OCI-LY7 (cell line): Measurements from ENCODE around the gene ARFGAP1. TPM values are rescaled to one million over a fixed set of nuclear protein-coding genes. Genes with fewer than 3 reads are reported as not detected.

ENCODE experiments used
- BruUV-seq: library from RNA; stranded (reverse); fragments of 400-500 nt; replicated peaks from 2 replicates; lab custom pipeline; 2021; lab: Mats Ljungman, UMichigan
- CTCF ChIA-PET: fragments of 300-600 bp; sonication (Branson Sonifier 250); formaldehyde crosslinking; loops from one replicate; lab custom pipeline; 2022; ENCODE audit warnings: antibody characterized with exemption; ENCODE audit not compliant: unreplicated experiment; lab: Charles Lee
- POLR2A ChIA-PET: fragments of 300-600 bp; sonication (Branson Sonifier 250); formaldehyde crosslinking; loops from one replicate; lab custom pipeline; 2022; ENCODE audit warnings: antibody characterized with exemption; lab: Charles Lee
- DNase-seq: peaks from one replicate; pipeline ENCODE4 v3.0.0-alpha.2; 2015; ENCODE audit warnings: low spot score
- H2AFZ ChIP-seq: fragments of 200-600 bp; sonication (generic), shearing (Covaris generic); 2 replicates; pipeline ENCODE4 v1.6.1; 2014; ENCODE audit warnings: mild to moderate bottlenecking, antibody characterized with exemption, low read length, moderate library complexity
- H3K27ac ChIP-seq: fragments of 200-600 bp; sonication (generic); 2 replicates; pipeline ENCODE4 v1.5.1; 2014; ENCODE audit warnings: mixed run types, low read depth, mild to moderate bottlenecking, moderate library complexity, low read length, inconsistent platforms; ENCODE audit not compliant: poor library complexity, severe bottlenecking
- H3K36me3 ChIP-seq: fragments of 200-600 bp; sonication (generic); 2 replicates; pipeline ENCODE4 v1.6.1; 2014; ENCODE audit warnings: mild to moderate bottlenecking, antibody characterized with exemption, low read length, moderate library complexity, mixed read lengths; ENCODE audit not compliant: insufficient read depth
- H3K4me1 ChIP-seq: fragments of 200-600 bp; sonication (generic); 2 replicates; pipeline ENCODE4 v1.5.1; 2014; ENCODE audit warnings: mild to moderate bottlenecking, low read length; ENCODE audit not compliant: insufficient read depth, poor library complexity, severe bottlenecking
- H3K4me2 ChIP-seq: fragments of 200-600 bp; sonication (generic); 2 replicates; pipeline ENCODE4 v1.6.1; 2014; ENCODE audit warnings: mild to moderate bottlenecking, low read length
- H3K4me3 ChIP-seq: fragments of 200-600 bp; sonication (generic); 2 replicates; pipeline ENCODE4 v1.5.1; 2014; ENCODE audit warnings: mild to moderate bottlenecking, low read depth, low read length; ENCODE audit not compliant: poor library complexity, severe bottlenecking
- H3K79me2 ChIP-seq: fragments of 200-600 bp; sonication (generic); 2 replicates; pipeline ENCODE4 v1.6.1; 2016; ENCODE audit warnings: low read depth, mild to moderate bottlenecking, low read length, moderate library complexity, mixed read lengths; ENCODE audit not compliant: insufficient read depth
- H3K9me2 ChIP-seq: fragments of 200-600 bp; sonication (generic); 2 replicates; pipeline ENCODE4 v1.6.1; 2016; ENCODE audit warnings: mild to moderate bottlenecking, low read length, mixed read lengths; ENCODE audit not compliant: insufficient read depth
- H3K9me3 ChIP-seq: fragments of 200-600 bp; sonication (generic); 2 replicates; pipeline ENCODE4 v1.6.1; 2014; ENCODE audit warnings: mild to moderate bottlenecking, mixed run types, low read length, mixed read lengths
- H4K20me1 ChIP-seq: fragments of 200-600 bp; sonication (generic); 2 replicates; pipeline ENCODE4 v1.6.1; 2014; ENCODE audit warnings: mild to moderate bottlenecking, antibody characterized with exemption, low read length, moderate library complexity, mixed read lengths; ENCODE audit not compliant: insufficient read depth
- CTCF ChIP-seq: fragments of 200-600 bp; sonication (generic); conservative IDR thresholded peaks from 2 replicates; pipeline ENCODE4 v1.5.1; 2014; ENCODE audit warnings: mild to moderate bottlenecking, antibody characterized with exemption, low read length, moderate library complexity, mixed read lengths
- EZH2phosphoT487 ChIP-seq: fragments of 200-600 bp; sonication (generic); IDR thresholded peaks from 2 replicates; pipeline ENCODE4 v1.6.1; 2018; ENCODE audit warnings: low read depth, borderline replicate concordance, mild to moderate bottlenecking, mixed run types, antibody characterized with exemption, low read length, moderate library complexity, mixed read lengths
- intact Hi-C: fragments of 100-400 bp; cut with micrococcal nuclease; formaldehyde crosslinking; loops from one replicate; pipeline ENCODE4 v1.10.0; 2022; ENCODE audit not compliant: unreplicated experiment
- total RNA-seq, 2 experiments: library from RNA; depleted of rRNA in 1 of 2; stranded (reverse); fragments of >200 nt in 1 of 2; shearing (Covaris generic) in 1 of 2; gene quantifications; 2 replicates each; pipeline ENCODE4 v1.2.3, GENCODE V29; 2014 to 2022

Gene ARFGAP1
- total RNA-seq, 2 experiments from 2014 or later: 57.9 to 105 TPM

DNA sequence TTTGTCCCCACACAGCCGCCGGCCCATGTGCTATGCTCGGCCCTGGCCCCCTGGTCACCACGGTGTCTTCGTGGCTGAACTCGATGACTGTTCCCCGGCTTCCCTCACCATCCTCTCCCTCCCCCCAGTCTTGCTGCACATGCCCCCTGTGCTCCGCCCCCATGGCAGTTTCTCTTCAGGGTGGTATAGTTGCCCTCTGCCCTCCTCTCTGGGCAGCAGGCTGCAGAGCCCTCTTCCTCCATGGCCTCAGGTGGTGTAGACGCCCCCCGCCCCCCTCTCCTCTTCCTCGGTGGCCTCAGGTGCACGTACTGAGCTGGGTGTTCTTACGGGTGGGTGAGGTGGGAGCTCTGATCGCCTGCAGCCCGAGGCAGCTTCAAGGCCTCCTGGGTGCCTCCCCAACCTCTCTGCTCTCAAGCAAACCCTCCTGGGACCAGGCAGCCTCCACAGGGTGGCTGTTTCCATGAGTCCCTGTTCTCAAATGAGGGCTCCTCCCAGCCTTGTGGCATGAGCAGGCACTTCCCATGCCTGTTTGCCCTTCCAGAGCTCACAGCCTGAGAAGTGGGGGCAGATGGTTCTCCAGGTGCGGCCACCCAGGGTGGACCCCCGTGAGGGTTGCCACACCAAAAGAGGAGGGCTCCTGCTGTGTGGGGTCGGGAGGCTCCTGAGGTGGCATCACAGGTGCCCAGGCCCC, 45.1 kb downstream of the ARFGAP1 start:
- H3K79me2 ChIP-seq: no peaks in the 10 kb centered on the region
- BruUV-seq: no TSS peak
- no peaks in the 10 kb centered on the region for H3K9me2 ChIP-seq
- no peaks in the 10 kb centered on the region for H3K9me3 ChIP-seq
- no peak overlapping the region for H3K27ac ChIP-seq
- POLR2A ChIA-PET: no interaction called here
- no peak for TF ChIP-seq EZH2phosphoT487
- TF ChIP-seq CTCF: no peak
- no peak for DNase-seq
- H2AFZ ChIP-seq: no peak overlapping the region
- H3K36me3 ChIP-seq: no peaks in the 10 kb centered on the region
- no peaks in the 10 kb centered on the region for H3K4me1 ChIP-seq
- intact Hi-C loops: no loop called here
- H3K4me2 ChIP-seq: no peak overlapping the region
- no peaks in the 10 kb centered on the region for H4K20me1 ChIP-seq
- CTCF ChIA-PET: interaction anchor here (0.6 kb wide), 1 partner anchor 293 kb away, joined by 5 read pairs; no protein-coding TSS in a partner anchor
- no peak overlapping the region for H3K4me3 ChIP-seq

GRCh38 chr20:63318391-63319163, 46.0 kb downstream of the ARFGAP1 start:
- intact Hi-C loops: no loop called here
- Histone ChIP-seq H3K27ac (no peak overlapping the region), H3K4me1 (no peaks in the 10 kb centered on the region), H3K36me3 (no peaks in the 10 kb centered on the region), H3K4me3 (no peak overlapping the region), H3K4me2 (no peak overlapping the region), H2AFZ (no peak overlapping the region), H3K9me3 (no peaks in the 10 kb centered on the region), H4K20me1 (no peaks in the 10 kb centered on the region), H3K79me2 (no peaks in the 10 kb centered on the region), H3K9me2 (no peaks in the 10 kb centered on the region)
- TF ChIP-seq EZH2phosphoT487: no peak
- no peak for DNase-seq
- ChIA-PET POLR2A (no interaction called here), CTCF (no interaction called here)
- BruUV-seq: no TSS peak

DNA sequence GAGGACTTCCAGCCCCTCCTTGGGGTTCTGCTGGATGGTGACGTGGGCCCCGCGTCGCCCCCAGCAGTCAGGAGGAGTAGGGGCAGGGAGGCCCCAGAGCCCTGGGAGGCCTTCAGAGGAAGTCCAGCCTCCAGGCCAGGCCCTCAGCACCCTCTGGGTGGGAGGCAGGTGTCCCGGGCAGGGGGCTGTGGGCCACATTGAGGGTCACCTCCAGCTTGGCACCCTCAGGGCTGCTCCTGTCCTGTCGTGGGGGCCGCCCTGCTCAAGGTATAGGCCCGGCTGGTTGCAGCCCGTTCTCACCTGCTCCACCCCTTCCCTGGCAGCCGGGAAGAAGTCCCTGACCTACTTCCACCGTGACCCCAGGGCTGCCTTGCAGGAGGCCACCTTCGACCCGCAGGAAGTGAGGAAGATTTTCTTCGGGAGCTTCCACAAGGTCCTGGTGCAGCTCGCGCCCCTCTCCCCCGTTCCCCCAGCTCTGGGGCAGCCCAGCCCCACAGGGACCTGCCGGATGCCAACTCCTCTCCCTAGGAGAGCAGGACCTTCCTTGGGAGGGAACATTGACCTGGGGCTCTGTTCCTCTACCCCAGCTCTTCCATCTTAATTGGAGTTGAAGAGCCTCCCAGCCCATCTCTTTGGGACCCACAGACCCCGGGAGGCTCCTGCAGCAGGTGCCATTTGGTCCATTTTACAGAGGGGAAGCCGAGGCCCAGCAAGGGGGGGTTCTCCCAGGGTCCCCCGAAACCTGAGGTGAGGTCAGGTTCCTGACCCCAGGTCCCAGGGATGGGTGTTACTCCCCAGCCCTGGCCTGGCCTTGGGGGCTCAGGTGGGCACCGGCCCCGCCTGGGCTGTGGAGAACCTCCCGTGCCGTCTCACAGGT, 46.8 kb downstream of the ARFGAP1 start:
- no peaks in the 10 kb centered on the region for H3K9me3 ChIP-seq
- CTCF ChIA-PET: no interaction called here
- H3K36me3 ChIP-seq: no peaks in the 10 kb centered on the region
- no peak overlapping the region for H3K4me3 ChIP-seq
- H3K4me1 ChIP-seq: no peaks in the 10 kb centered on the region
- POLR2A ChIA-PET: no interaction called here
- no peak overlapping the region for H2AFZ ChIP-seq
- no peak for DNase-seq
- intact Hi-C loops: no loop called here
- BruUV-seq: no TSS peak
- H4K20me1 ChIP-seq: no peaks in the 10 kb centered on the region
- H3K79me2 ChIP-seq: no peaks in the 10 kb centered on the region
- no peaks in the 10 kb centered on the region for H3K9me2 ChIP-seq
- TF ChIP-seq EZH2phosphoT487 (no peak), CTCF (no peak)
- H3K27ac ChIP-seq: no peak overlapping the region
- no peak overlapping the region for H3K4me2 ChIP-seq
